Activated naive CD4-positive, alpha-beta T cell treated with anti-CD3 and anti-CD28 coated beads, Interleukin-2, amount 10 ng/mL, durations not matched to agents 7 days and 5 days (primary cell): Measurements from ENCODE around the gene LMCD1.
A peak's percentile ranks its signal among the peaks of the same experiment; 100 is the strongest.

Source experiments
- CTCF ChIA-PET: fragments of 350-600 bp; sonication (Branson Sonifier 250); formaldehyde crosslinking; loops from one replicate; lab custom pipeline; 2021; ENCODE audit warnings: antibody characterized with exemption; lab: Charles Lee
- DNase-seq: peaks from one replicate; pipeline ENCODE4 v3.0.0-alpha.2; 2020
- H3K27ac Mint-ChIP-seq: one replicate; pipeline ENCODE4 v1.8.0; 2021; ENCODE audit warnings: mild to moderate bottlenecking, moderate library complexity, mixed read lengths
- H3K27me3 Mint-ChIP-seq: one replicate; pipeline ENCODE4 v1.8.0; 2021; ENCODE audit warnings: mild to moderate bottlenecking, mixed read lengths
- H3K36me3 Mint-ChIP-seq: one replicate; pipeline ENCODE4 v1.8.0; 2021; ENCODE audit warnings: mixed read lengths
- H3K4me1 Mint-ChIP-seq: one replicate; pipeline ENCODE4 v1.8.0; 2021; ENCODE audit warnings: mixed read lengths
- H3K4me3 Mint-ChIP-seq: one replicate; pipeline ENCODE4 v1.8.0; 2021; ENCODE audit warnings: mild to moderate bottlenecking, moderate library complexity, mixed read lengths
- H3K9me3 Mint-ChIP-seq: one replicate; pipeline ENCODE4 v1.8.0; 2021; ENCODE audit warnings: mixed read lengths

The LMCD1 gene

DNA sequence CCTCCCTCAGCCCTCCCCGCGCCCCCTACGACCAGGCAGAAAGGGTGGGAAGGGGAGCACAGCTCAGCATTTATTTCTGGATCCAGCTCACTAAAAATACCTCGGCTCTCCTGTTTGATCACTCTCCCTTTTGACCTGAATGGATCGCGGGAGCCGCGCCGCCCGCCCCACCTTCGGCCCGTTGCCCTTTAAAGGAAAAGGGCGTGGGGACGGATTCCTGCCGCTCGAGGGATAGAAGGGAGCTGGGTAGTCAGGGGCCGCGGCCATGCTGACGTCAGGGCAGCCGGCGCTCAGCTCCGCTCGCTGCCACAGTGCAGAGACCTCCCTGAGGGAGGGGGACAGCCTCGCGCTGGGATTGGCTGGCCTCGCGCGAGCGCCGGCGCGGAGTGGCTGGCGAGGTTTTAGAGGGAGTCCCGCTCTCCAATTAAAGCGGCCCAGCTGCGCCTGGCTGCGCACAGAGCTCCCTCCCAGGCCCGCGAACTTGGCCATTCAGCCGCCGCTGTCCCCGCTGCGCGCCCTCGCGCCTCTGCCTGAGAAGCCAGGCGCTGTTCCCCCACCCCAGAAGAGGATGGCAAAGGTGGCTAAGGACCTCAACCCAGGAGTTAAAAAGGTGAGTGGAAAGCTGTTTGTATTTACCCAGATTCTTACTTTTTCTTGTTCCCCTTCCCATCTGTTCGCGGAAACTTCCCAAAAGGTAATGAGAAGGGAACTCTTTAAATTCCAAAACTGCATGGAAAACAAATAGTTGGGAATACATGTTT lies at the start of gene LMCD1:
TSS of gene LMCD1 (plus strand) at position 453 of the 761 bp plus-strand sequence. CDS start at position 569, 116 bp downstream.
- no peak within 1 kb of the TSS for H3K27ac Mint-ChIP-seq
- H3K27me3 Mint-ChIP-seq, result peaks cover 25% of the 10 kb centered on the region
- CTCF ChIA-PET, result interaction anchor here (0.6 kb wide), 1 partner anchor 84 kb away, joined by 3 read pairs; no protein-coding TSS in a partner anchor
- H3K36me3 Mint-ChIP-seq, result no peaks in the 10 kb centered on the region
- no peaks in the 10 kb centered on the region for H3K9me3 Mint-ChIP-seq
- H3K4me1 Mint-ChIP-seq, result peaks cover 7% of the 10 kb centered on the region
- DNase-seq, result peak; percentile 80
- peak within 1 kb of the TSS; percentile 70 for H3K4me3 Mint-ChIP-seq

DNA sequence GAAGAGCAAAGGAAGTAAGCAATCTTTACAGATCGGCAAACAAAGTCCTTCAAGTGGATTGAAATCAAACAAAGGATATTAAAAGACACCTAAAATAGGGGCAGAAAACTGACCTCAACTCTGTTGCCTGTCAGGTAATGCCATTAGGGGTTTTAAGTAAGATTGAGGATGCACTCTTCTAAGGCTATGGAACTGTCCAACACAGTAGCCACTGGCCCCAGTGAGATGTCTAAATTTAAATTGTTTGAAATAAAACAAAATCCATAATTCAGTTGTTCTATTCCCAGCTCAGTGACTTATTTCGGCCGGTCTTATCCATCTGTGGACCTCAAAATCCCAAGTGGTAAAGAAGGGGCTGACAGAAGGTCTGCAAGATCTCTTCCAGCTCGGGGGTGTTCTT lies 49.5 kb upstream of the LMCD1 start:
- no peaks in the 10 kb centered on the region for H3K9me3 Mint-ChIP-seq
- no peaks in the 10 kb centered on the region for H3K27me3 Mint-ChIP-seq
- CTCF ChIA-PET, result no interaction called here
- no peak overlapping the region for H3K4me3 Mint-ChIP-seq
- H3K36me3 Mint-ChIP-seq, result no peaks in the 10 kb centered on the region
- DNase-seq, result no peak
- H3K4me1 Mint-ChIP-seq, result no peaks in the 10 kb centered on the region
- H3K27ac Mint-ChIP-seq, result no peak overlapping the region

- Mint-ChIP-seq H3K9me3 (no peaks in the 10 kb centered on the region), H3K27me3 (no peaks in the 10 kb centered on the region), H3K27ac (no peak overlapping the region), H3K4me1 (no peaks in the 10 kb centered on the region), H3K36me3 (no peaks in the 10 kb centered on the region), H3K4me3 (no peak overlapping the region)
- DNase-seq, result no peak
- CTCF ChIA-PET, result no interaction called here
Observed at GRCh38 chr3:8453153-8453552, 48.5 kb upstream of the LMCD1 start.

DNA sequence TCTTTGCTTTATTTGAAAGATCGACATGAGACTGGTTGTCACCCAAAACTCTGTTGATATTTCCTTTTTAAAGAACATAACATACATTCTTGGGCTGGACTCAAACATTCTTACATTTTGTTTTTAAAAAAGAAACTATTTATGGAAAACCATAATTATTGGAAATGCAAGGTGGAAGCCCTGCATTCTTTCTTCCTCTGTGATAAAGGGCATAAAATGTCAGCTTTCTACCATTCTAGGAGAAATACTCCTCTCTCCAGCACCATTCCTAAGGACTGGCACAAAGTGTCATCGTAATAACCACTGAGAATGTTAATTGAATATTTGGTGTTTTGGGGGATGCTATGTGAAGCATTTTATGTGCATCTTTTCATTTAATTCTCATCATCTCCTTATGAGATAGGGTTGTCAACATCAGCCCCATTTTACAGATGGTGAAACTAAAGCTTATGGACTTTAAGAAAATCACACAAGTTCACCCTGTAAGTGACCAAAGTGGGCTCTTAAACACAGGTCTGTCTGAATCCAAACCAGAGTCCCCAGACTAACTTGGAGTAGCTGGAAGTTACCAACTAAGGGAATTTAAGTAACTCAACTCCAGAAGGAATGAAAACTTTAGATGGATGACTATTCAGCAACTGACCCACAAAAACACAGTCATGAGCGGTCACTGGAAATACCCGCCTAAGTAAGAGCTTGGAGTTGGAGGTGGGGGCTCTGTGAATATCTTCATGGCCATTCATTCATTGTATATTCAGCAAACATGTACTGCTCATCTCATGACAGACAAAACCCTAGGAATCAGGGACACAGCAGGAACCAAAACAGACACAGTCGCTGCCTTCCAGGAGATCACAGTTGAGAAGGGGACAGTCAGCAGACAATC lies 45.9 kb upstream of the LMCD1 start:
- Mint-ChIP-seq H3K36me3 (no peaks in the 10 kb centered on the region), H3K27me3 (no peaks in the 10 kb centered on the region), H3K4me3 (no peak overlapping the region), H3K4me1 (no peaks in the 10 kb centered on the region), H3K27ac (no peak overlapping the region), H3K9me3 (no peaks in the 10 kb centered on the region)
- no peak for DNase-seq
- CTCF ChIA-PET, result no interaction called here

DNA sequence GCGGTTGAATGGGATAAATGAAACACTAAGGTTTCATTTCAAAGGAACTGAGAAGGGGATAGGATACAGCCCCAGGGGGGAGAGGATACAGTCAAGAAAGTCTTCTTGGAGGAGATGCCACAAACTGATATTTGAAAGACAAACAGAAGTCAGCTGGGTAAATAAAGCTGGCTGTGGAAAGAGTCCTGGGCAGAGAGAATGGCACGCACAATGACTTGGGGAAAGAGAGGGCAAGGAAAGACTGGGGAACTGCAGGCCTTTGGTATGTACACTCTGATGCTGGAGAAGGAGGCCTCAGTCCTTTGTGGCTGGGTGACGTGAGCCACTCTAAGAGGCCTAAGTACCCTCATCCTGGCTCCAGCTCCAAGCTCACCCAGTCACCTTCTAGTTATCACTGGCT lies 45.2 kb upstream of the LMCD1 start:
- Mint-ChIP-seq H3K27ac (no peak overlapping the region), H3K4me3 (no peak overlapping the region), H3K9me3 (no peaks in the 10 kb centered on the region), H3K27me3 (no peaks in the 10 kb centered on the region), H3K4me1 (no peaks in the 10 kb centered on the region), H3K36me3 (no peaks in the 10 kb centered on the region)
- DNase-seq, result no peak
- CTCF ChIA-PET, result no interaction called here

GRCh38 chr3:8457039-8457438 lies 44.6 kb upstream of the LMCD1 start:
- H3K27ac Mint-ChIP-seq, result no peak overlapping the region
- H3K27me3 Mint-ChIP-seq, result no peaks in the 10 kb centered on the region
- no peak for DNase-seq
- no peaks in the 10 kb centered on the region for H3K4me1 Mint-ChIP-seq
- H3K9me3 Mint-ChIP-seq, result no peaks in the 10 kb centered on the region
- H3K4me3 Mint-ChIP-seq, result no peak overlapping the region
- CTCF ChIA-PET, result no interaction called here
- no peaks in the 10 kb centered on the region for H3K36me3 Mint-ChIP-seq

GRCh38 chr3:8458238-8458661 lies 43.4 kb upstream of the LMCD1 start:
- CTCF ChIA-PET, result interaction anchor here (0.6 kb wide), 1 partner anchor 8 kb away, joined by 3 read pairs; no protein-coding TSS in a partner anchor
- DNase-seq, result no peak
- Mint-ChIP-seq H3K27me3 (no peaks in the 10 kb centered on the region), H3K9me3 (no peaks in the 10 kb centered on the region), H3K27ac (no peak overlapping the region), H3K4me3 (no peak overlapping the region), H3K36me3 (no peaks in the 10 kb centered on the region), H3K4me1 (no peaks in the 10 kb centered on the region)

- Mint-ChIP-seq H3K27me3 (no peaks in the 10 kb centered on the region), H3K36me3 (no peaks in the 10 kb centered on the region), H3K4me3 (no peak overlapping the region), H3K27ac (no peak overlapping the region), H3K9me3 (no peaks in the 10 kb centered on the region), H3K4me1 (no peaks in the 10 kb centered on the region)
- no peak for DNase-seq
- CTCF ChIA-PET, result no interaction called here
Observed at GRCh38 chr3:8458711-8459110, 42.9 kb upstream of the LMCD1 start.

DNA sequence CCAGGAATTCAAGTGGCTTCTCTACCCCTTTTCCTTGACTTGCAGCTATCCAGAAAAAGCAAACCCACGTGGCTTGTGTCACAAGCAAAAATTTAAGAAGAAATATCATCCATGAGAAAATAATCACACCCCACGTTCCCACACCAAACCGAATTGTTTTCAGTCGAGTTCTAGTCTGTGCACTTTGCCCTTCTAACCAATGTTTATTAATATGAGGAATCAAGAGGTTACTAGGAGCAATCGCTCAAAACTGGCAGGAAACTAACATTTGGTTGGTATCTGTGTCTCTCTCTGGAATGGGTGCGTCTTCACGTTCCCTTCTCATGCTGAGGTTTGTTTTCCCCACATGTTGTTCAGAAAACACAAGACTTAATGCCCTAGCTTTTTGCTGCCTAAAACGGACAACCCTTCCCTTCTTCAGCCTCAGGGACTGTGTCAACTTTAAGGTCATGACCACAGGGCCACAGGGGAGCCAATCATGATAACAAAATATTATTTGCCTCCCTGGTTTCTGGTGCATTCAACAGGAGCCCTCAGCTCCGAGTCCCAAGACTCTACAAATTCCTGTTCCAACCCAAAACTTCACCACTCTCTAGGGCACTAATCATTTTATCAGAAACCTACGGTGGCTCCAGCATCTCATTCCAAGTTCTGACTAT lies 41.4 kb upstream of the LMCD1 start:
- Mint-ChIP-seq H3K4me1 (no peaks in the 10 kb centered on the region), H3K9me3 (no peaks in the 10 kb centered on the region), H3K4me3 (no peak overlapping the region), H3K27me3 (no peaks in the 10 kb centered on the region), H3K27ac (no peak overlapping the region), H3K36me3 (no peaks in the 10 kb centered on the region)
- CTCF ChIA-PET, result no interaction called here
- no peak for DNase-seq

DNA sequence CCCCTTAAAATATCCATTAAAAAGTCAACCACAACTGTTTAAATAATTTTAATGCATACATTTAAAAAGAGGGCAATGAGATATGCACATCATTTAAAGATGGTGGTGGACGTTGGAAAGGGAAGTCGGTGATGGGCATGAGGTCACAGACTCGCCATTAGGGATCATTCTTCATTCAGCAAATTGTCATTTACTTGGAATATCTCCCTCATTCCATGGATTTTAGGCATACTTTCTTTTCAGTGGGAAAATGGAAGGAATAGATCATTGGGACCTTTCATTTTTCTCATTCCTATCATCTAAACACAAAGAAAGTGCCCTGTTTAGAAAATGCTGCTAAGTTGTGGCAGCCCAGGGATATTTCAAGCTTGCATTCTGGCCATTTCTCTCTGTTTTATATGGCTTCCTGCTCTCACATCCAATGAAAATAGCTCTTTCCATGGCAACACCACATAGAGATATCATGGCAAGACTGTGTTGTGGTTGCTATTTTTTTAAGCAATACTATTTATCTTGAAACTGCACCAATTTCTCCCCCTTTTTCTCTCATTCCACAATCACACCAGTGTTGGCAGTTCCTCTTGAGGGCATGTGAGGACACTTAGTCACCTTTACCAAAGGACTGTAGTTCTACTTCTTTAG lies 40.7 kb upstream of the LMCD1 start:
- Mint-ChIP-seq H3K9me3 (no peaks in the 10 kb centered on the region), H3K27ac (no peak overlapping the region), H3K4me3 (no peak overlapping the region), H3K4me1 (no peaks in the 10 kb centered on the region), H3K27me3 (no peaks in the 10 kb centered on the region), H3K36me3 (no peaks in the 10 kb centered on the region)
- DNase-seq, result no peak
- CTCF ChIA-PET, result no interaction called here

DNA sequence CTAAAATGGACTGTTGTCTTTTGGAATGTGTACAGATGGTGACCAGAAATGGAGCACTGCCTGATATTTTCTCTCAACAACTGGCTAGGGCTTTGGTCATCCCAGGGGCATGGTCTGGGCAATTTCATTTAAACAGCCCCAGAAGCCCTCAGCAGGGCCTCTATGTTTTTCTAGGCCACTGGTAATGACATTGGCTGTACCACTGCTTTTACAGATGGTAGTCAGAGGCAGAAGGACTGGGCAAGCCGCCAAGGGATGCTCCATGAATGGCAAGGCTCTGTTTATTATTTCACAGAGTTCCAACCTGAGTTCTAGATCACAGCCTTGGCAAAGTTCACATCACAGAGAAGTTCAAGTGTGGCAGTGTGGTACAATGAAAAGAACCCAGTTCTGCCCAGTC lies 37.0 kb upstream of the LMCD1 start:
- Mint-ChIP-seq H3K9me3 (no peaks in the 10 kb centered on the region), H3K4me1 (no peaks in the 10 kb centered on the region), H3K27me3 (no peaks in the 10 kb centered on the region), H3K27ac (no peak overlapping the region), H3K4me3 (no peak overlapping the region), H3K36me3 (no peaks in the 10 kb centered on the region)
- CTCF ChIA-PET, result no interaction called here
- DNase-seq, result no peak

DNA sequence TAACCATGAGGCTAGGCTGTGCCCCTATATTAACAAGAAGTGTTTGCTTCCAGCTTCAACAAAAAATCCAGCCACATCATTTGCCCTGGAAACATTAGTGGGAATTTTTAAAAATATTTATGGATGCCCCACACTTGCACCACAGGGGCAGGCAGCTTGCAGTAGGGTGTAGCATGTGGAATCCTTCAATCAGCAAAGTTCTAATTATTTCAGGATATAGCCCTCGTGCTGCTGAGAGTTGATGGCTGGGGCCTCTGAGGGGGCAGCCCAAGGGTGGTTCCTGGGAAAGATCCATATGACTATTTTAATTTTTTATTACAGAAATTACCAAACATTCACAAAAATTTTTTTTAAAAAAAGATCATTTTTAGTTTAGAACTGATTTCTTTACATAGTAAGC lies 35.1 kb upstream of the LMCD1 start:
- Mint-ChIP-seq H3K36me3 (no peaks in the 10 kb centered on the region), H3K27me3 (no peaks in the 10 kb centered on the region), H3K4me3 (no peak overlapping the region), H3K4me1 (no peaks in the 10 kb centered on the region), H3K27ac (no peak overlapping the region), H3K9me3 (no peaks in the 10 kb centered on the region)
- CTCF ChIA-PET, result interaction anchor here (0.5 kb wide), 1 partner anchor 9 kb away, joined by 3 read pairs; no protein-coding TSS in a partner anchor
- DNase-seq, result no peak

DNA sequence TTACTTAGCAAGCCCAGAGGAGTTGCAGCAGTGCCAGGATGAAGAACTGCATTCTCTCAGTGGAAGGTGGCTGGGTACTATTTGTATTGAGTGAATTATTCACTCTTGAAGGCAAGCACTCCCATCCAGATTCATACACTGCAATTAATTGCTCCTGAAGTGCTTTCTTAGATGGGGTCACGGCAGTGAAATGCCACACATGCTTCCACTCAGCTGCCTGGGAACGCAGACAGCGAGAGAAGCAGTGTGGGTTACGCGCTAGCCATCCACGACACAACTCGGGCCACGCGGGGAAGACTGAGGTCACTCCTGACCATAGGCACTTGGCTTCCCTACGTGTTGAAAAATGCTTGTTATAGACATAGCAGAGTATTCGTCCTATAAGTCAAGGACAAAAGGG lies 30.8 kb upstream of the LMCD1 start:
- CTCF ChIA-PET, result no interaction called here
- Mint-ChIP-seq H3K27me3 (no peaks in the 10 kb centered on the region), H3K27ac (no peak overlapping the region), H3K4me3 (no peak overlapping the region), H3K4me1 (no peaks in the 10 kb centered on the region), H3K36me3 (no peaks in the 10 kb centered on the region), H3K9me3 (no peaks in the 10 kb centered on the region)
- no peak for DNase-seq

- no peak overlapping the region for H3K27ac Mint-ChIP-seq
- no peak overlapping the region for H3K4me3 Mint-ChIP-seq
- DNase-seq, result no peak
- no peaks in the 10 kb centered on the region for H3K9me3 Mint-ChIP-seq
- H3K27me3 Mint-ChIP-seq, result no peaks in the 10 kb centered on the region
- H3K4me1 Mint-ChIP-seq, result no peaks in the 10 kb centered on the region
- H3K36me3 Mint-ChIP-seq, result no peaks in the 10 kb centered on the region
- CTCF ChIA-PET, result no interaction called here
Observed at GRCh38 chr3:8472549-8472948, 29.1 kb upstream of the LMCD1 start.
